HG03097 (cell line): Measurements from ENCODE around the gene HEATR9.
"Not testable (repeated sequence)": the region's sequence is repeated elsewhere in the genome, so short reads cannot be mapped to it uniquely, and the experiment has no call there.

ENCODE experiments used
- ATAC-seq: cut with Tn5 transposase; IDR thresholded peaks from one replicate; pipeline ENCODE4 v1.9.1; 2021; ENCODE audit not compliant: unreplicated experiment, low FRiP score

The HEATR9 gene, protein sequence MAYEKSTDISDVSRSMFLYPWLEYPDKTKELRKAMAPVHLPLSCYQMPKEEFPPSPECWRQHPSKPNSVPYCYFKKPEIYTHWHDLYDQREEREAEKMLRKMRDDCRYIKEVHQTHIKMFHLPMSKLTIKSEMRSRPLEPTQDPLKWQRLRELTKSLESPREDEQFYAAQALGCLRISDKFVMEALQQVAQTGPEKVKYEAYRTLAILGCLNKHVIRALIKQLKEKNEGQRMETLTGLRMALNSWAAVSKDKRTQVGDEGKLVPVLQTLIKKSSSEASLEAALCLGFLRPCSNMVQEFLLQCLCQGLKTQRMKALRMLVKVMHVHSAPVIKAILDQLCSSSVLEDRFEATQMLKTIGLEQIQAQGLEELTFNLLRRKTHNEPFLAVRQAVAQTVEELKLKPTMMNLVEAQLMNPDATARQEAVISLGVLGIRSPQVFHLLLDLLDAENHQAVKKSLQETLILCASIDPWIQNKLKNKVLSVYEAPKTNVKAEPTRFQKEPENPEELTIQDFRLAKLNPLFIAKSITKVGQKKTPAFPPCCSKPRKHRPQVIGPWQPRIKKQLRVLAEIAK

GRCh38 chr17:35868737-35869136 lies at the start of gene HEATR9:
Gene HEATR9 (minus strand): TSS chr17:35868891. CDS start chr17:35868742, 149 bp downstream.
- ATAC-seq: no peak

GRCh38 chr17:35917519-35918213 lies 49.0 kb upstream of the HEATR9 start:
- no peak for ATAC-seq

DNA sequence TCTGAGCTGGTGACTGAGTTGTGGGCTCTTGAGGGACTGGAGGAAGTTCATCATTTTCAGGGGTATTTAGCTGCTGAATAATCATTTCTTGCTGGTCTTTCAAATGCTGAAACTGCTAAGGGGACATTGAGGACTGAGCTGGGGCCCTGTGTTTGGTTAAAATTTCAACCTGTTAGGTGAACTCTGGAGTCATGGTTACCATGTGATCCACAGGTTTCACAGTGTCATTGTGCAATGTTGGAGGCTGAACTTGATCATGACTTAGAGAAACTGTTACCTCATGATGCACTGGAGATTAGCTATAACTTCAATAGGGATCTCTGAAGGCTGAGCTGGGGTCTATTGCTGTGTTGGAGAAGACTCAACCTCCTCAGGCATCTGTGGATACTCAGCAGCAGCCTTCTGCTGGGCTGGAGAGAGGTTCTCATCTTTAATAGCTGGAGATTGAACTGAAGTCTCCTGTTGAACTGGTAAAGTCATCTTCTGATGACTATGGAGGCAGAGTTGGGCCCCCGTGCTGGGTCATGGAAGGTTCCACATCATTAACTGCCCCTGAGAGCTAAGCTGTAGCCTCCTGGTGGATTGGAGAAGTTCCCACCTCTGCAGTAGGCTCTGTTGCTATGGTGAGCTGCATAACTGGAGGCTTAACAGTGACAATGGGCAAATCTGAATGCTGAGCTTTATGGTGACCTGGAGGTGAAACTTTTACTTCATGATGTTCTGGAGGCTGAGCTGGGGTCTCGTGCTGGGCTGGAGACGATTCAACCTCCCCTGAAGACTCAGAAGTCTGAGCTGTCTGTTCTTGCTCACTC lies 46.7 kb upstream of the HEATR9 start:
- ATAC-seq: no peak

DNA sequence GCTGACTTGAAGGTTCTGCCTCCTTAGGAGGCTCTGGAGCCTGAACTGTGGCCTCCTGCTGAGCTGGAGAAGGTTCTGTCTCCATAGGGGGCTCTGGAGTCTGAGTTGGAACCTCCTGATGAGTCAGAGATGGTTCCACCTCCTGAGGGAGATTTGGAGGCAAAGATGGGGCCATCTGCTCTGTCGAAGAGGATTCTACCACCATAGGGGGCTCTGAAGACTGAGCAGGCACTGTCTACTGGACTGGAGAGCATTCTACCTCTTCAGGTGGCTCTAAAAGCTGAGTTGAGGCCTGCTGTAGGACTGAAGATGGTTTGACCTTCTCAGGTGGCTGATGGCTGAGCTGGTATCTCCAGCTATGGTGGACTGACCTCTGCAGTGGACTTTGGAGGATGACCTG lies 45.7 kb upstream of the HEATR9 start:
- ATAC-seq: no peak

GRCh38 chr17:35913609-35914008 lies 44.9 kb upstream of the HEATR9 start:
- no peak for ATAC-seq

GRCh38 chr17:35912942-35913341 lies 44.3 kb upstream of the HEATR9 start:
- ATAC-seq: no peak

DNA sequence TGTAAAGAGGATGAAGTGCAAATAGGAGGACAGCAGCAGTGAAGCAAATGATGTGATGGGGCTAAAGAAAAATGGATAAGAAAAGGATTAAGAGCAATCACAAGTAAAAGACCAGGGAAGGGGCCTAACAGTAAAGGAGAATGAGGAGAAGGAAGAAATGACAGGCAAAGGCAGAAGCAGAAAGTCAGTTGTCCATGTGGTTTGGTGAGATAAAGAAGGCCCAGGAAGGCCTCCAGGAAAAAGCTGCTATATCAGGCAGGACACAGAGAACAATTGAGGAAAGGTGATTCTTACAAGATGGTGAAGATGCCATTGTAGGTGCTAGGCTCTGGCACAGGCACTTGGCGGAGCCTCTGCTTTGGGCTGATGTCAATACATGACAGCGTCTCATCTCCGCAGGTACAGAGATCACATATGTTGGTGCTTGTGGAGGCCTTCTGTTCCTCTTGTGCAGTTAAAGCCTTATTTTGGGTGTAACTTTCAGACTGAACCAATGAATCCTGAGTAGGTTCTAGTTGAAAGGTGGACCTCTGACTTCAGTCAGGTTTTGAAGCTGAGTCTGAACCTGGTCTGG lies 43.7 kb upstream of the HEATR9 start:
- ATAC-seq: no peak

GRCh38 chr17:35909408-35909807 lies 40.7 kb upstream of the HEATR9 start:
- ATAC-seq: no peak

- no peak for ATAC-seq
Observed at GRCh38 chr17:35907691-35908090, 39.0 kb upstream of the HEATR9 start.

DNA sequence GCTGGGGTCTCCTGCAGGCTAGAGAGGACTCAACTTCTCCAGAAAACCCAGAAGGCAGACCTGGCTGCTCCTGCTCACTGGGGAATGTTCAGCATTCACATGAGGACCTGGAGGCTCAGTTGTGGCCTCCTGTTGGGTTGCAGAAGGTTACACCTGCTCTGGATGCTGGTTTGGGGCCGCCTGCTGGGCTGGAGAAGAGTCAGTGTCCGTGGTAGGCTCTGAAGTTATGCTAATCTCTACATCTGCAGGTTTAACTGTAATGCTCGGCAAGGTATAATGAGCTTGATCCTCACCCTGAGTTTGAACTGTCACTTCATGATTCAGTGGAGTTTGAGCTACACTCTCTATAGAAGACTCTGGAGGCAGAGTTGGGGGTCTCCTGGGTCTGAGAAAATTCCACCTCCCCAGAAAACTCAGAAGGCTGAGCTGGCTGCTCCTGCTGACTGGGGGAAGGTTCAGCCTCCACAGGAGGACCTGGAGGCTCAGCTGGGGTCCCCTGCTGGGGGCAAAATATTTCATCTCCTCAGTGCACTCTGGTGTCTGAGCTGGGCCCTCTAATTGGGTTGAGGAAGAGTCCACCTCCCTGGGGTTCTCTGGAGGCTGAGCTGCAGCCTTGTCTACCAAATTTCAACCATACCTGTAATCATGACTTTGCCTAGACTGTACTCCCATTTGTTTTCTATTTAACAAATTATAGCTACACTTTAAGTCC lies 38.4 kb upstream of the HEATR9 start:
- no peak for ATAC-seq

DNA sequence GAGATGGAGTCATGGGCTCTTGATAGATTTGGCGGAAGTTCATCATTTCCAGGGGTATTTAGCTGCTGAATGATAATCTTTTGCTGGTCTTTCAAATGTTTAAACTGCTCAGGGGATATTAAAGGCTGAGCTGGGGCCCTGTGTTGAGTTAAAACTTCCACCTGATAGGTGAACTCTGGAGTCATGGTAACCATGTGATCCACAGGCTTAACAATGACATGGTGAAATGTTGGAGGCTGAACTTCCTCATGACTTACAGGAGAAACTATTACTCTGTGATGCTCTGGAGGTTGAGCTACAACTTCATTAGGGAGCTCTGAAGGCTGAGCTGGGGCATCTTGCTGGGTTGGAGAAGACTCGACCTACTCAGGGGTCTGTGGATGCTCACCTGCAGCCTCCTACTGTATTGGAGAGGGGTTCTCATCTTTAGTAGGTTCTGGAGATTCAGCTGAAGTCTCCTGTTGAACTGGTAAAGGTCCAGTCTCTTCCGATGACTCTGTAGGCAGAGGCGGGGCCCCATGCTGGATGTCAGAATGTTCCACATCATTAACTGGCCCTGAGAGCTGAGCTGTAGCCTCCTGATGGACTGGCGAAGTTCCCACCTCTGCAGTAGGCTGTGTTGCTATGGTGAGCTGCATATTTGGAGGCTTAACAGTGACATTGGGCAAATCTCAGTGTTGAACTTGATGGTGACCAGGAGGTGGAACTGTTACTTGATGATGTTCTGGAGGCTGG lies 37.7 kb upstream of the HEATR9 start:
- no peak for ATAC-seq

DNA sequence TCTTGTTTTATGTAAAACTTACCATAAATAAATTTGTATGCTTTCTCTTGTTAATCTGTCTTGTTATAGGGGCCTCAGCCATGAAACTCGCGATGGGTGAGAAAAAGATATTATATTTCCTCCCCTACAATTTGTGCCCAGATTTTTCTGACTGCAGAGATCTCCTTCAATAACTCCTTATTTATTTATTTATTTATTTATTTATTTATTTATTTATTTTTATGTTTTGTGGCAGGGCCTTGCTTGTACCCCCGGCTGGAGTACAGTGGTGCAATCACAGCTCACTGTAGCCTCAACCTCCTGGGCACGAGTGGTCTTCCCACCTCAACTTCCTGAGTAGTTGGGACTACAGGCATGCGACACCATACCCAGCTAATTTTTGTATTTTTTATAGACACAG lies 34.8 kb upstream of the HEATR9 start:
- no peak for ATAC-seq

DNA sequence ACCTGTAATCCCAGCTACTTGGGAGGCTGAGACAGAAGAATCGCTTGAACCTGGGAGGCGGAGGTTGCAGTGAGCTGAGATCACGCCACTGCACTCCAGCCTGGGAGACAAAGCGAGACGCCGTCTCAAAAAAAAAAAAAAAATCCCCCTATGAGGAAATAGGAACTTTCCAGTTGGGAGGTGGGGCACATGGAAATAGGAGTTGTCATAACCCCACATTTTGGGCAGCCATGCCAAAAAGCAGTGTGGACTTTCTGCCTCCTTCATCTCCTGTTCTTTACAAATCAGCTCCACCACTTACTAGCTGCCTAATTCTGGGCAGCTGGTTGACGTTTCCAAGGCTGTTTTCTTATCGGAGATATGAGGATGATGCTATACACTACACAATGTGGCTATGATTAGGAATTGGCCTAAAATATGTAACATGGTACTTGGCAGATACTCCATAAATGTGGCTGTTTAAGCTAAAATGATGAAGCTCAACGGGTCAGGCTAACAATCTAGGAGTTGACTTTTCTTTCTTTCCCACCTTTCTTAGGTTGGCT lies 33.0 kb upstream of the HEATR9 start:
- no peak for ATAC-seq

GRCh38 chr17:35900708-35901480 lies 32.2 kb upstream of the HEATR9 start:
- no peak for ATAC-seq

- ATAC-seq: no peak
Observed at GRCh38 chr17:35900280-35900679, 31.6 kb upstream of the HEATR9 start.

DNA sequence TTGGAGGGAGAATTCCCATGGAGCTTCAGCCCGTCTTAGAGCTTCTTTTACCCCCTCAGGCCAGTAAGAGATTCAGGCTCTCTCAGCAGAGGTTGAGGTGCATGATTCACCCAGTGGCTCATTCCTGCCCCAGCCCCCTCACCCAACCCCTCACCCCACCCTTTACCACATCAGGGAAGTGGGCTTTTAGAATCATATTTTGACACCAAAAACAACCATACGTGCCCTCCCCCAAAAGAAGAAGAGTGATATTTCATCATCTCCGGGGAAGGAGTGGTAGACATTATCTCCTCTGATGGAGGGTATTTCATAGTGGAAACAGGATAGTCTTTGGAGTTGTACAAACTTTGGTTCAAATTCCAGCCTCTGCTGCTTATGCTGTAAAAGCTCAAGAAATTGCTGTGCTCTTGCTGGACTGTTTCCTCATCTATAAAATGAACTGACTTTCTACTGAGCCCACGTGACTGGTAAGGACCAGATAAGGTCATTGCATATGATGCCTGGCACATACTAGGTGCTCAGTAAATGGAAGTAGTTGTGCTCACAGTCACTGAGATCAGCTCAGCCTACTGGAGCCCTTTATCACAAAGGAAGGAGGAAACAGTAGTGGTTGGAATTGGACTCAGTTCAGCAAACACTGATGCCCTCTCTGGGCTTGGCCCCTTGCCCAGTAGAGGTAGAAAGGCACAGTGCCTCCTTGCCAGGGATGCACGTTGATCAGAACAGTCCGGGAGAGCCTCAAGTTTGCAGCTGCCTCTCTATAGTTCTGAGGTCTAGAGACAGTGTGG lies 29.8 kb upstream of the HEATR9 start:
- no peak for ATAC-seq

- not testable (repeated sequence) for ATAC-seq
Observed at GRCh38 chr17:35897772-35898171, 29.1 kb upstream of the HEATR9 start.
